ENCODE data around the gene BTRC. TPM values are rescaled to one million over a fixed set of nuclear protein-coding genes. Genes with fewer than 3 reads are reported as not detected.
"Not testable (repeated sequence)": the region's sequence is repeated elsewhere in the genome, so short reads cannot be mapped to it uniquely, and the experiment has no call there.

The BTRC gene
- total RNA-seq, 2 donors from 2014 or later = 16.0 to 25.4 TPM

DNA sequence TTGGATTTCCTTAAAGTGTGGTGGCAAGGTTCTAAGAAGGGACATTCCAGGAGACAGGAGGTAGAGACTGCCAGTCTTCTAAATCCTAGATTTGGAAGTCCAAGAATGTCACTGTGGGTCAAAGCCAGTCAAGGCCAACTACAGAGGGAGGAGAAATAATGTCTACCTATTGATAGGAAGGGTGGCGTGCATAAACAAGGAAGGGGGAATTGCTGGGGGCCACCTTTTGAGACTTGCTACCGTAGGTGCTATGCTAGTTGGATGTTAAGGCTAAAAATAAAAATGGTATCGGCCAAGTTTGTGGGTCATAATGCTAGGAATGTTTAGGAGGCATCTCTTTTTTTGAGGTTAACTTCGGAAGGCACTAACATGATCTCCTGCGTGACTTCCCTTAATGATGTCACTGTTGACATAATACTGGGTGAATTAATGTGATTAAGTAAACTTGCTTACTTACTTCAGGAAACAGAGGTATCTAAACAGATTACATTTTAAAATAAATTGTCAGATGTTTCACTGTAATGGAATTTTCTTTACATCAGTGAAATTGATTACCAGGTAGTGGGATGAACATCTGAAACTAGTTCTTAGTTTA lies 4.8 kb downstream of the BTRC start:
- Histone ChIP-seq H3K4me3 (no peak overlapping the region), H3K36me3 (no peaks in the 10 kb centered on the region), H3K4me1 (replicated peaks) (peaks cover 7% of the 10 kb centered on the region), H3K27me3 (replicated peaks; ENCODE audit: insufficient read depth) (no peaks in the 10 kb centered on the region), H3K9me3 (no peaks in the 10 kb centered on the region), H3K27ac (no peak overlapping the region)
- DNase-seq (ENCODE audit: low spot score) = no peak
- WGBS = 59% methylated on average over 5 of the region's 5 CpGs
- TF ChIP-seq, protein P1, sequence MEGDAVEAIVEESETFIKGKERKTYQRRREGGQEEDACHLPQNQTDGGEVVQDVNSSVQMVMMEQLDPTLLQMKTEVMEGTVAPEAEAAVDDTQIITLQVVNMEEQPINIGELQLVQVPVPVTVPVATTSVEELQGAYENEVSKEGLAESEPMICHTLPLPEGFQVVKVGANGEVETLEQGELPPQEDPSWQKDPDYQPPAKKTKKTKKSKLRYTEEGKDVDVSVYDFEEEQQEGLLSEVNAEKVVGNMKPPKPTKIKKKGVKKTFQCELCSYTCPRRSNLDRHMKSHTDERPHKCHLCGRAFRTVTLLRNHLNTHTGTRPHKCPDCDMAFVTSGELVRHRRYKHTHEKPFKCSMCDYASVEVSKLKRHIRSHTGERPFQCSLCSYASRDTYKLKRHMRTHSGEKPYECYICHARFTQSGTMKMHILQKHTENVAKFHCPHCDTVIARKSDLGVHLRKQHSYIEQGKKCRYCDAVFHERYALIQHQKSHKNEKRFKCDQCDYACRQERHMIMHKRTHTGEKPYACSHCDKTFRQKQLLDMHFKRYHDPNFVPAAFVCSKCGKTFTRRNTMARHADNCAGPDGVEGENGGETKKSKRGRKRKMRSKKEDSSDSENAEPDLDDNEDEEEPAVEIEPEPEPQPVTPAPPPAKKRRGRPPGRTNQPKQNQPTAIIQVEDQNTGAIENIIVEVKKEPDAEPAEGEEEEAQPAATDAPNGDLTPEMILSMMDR (IDR thresholded peaks at IDR 0.05) = no peak
- TF ChIP-seq POLR2AphosphoS5 (IDR thresholded peaks at IDR 0.05) (no peak), POLR2A (IDR thresholded peaks at IDR 0.05) (no peak)
- intact Hi-C loops (cut with DNase I) = no loop called here

DNA sequence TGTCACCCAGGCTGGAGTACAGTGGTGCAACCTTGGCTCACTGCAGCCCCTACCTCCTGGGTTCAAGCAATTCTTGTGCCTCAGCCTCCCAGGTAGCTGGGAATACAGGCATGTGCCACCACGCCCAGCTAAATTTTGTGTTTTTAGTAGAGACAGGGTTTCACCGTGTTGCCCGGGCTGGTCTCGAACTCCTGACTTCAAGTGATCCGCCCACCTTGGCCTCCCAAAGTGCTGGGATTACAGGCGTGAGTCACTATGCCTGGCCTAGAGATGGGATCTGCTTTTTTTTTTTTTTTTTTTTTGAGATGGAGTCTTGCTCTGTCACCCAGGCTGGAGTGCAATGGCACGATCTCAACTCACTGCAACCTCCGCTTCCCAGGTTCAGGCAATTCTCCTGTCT lies 6.1 kb downstream of the BTRC start:
- DNase-seq (ENCODE audit: low spot score); H3K27ac ChIP-seq; H3K27me3 ChIP-seq (replicated peaks; ENCODE audit: insufficient read depth); H3K4me3 ChIP-seq; H3K36me3 ChIP-seq; H3K9me3 ChIP-seq; intact Hi-C loops (cut with DNase I); H3K4me1 ChIP-seq (replicated peaks): not testable (repeated sequence)
- 96% methylated on average over 8 of the region's 8 CpGs for WGBS

- H3K36me3 ChIP-seq; DNase-seq (ENCODE audit: low spot score); H3K4me3 ChIP-seq; H3K27me3 ChIP-seq (replicated peaks; ENCODE audit: insufficient read depth); intact Hi-C loops (cut with DNase I); H3K4me1 ChIP-seq (replicated peaks); H3K9me3 ChIP-seq; H3K27ac ChIP-seq: not testable (repeated sequence)
- WGBS = 100% methylated on average over 4 of the region's 4 CpGs
Measured at GRCh38 chr10:101360841-101361240, 6.9 kb downstream of the BTRC start.

GRCh38 chr10:101363850-101364400 lies 10.0 kb downstream of the BTRC start:
- DNase-seq (ENCODE audit: low spot score) = no peak
- H3K36me3 ChIP-seq = no peaks in the 10 kb centered on the region
- intact Hi-C loops (cut with DNase I) = no loop called here
- H3K4me3 ChIP-seq = no peak overlapping the region
- H3K27ac ChIP-seq = no peak overlapping the region
- 97% methylated on average over 2 of the region's 2 CpGs for WGBS
- no peaks in the 10 kb centered on the region for H3K9me3 ChIP-seq
- no peaks in the 10 kb centered on the region for H3K4me1 ChIP-seq (replicated peaks)
- H3K27me3 ChIP-seq (replicated peaks; ENCODE audit: insufficient read depth) = no peaks in the 10 kb centered on the region
- no peak for TF ChIP-seq POLR2AphosphoS5 (IDR thresholded peaks at IDR 0.05)
- TF ChIP-seq, protein P1 (IDR thresholded peaks at IDR 0.05) = no peak
- no peak for TF ChIP-seq POLR2A (IDR thresholded peaks at IDR 0.05)

GRCh38 chr10:101364721-101365120 lies 10.8 kb downstream of the BTRC start:
- TF ChIP-seq, protein P1 (IDR thresholded peaks at IDR 0.05) = no peak
- TF ChIP-seq POLR2A (IDR thresholded peaks at IDR 0.05) = no peak
- H3K4me1 ChIP-seq (replicated peaks) = no peaks in the 10 kb centered on the region
- no peak overlapping the region for H3K27ac ChIP-seq
- no peaks in the 10 kb centered on the region for H3K27me3 ChIP-seq (replicated peaks; ENCODE audit: insufficient read depth)
- no peak overlapping the region for H3K4me3 ChIP-seq
- intact Hi-C loops (cut with DNase I) = no loop called here
- no peaks in the 10 kb centered on the region for H3K9me3 ChIP-seq
- WGBS = 91% methylated on average over 7 of the region's 7 CpGs
- DNase-seq (ENCODE audit: low spot score) = no peak
- H3K36me3 ChIP-seq = no peaks in the 10 kb centered on the region

All from prostate gland (tissue), 2 donors.